Peyer's patch (tissue), 4 donors: ENCODE results near the gene CFAP58.

Experiments used
- POLR2A ChIP-seq, 2 donors: fragments of 450-650 bp; IDR thresholded peaks; one replicate each; pipeline ENCODE4 v1.5.1; 2017; ENCODE audit warnings: antibody characterized with exemption in 2 of 2, mild to moderate bottlenecking in 2 of 2, moderate library complexity in 2 of 2
- TF ChIP-seq, protein P1 (sequence below), 6 experiments: fragments of 450-650 bp in 4 of 6; fragments of 200-600 bp in 2 of 6; sonication (generic) in 1 of 6; IDR thresholded peaks; one replicate each; pipeline ENCODE4 v1.5.1; 2017 to 2019; ENCODE audit warnings: antibody characterized with exemption in 6 of 6, mild to moderate bottlenecking in 3 of 6, moderate library complexity in 1 of 6

GRCh38 chr10:104427989-104428388 lies 74.4 kb downstream of the CFAP58 start:
- no peak for TF ChIP-seq POLR2A (IDR thresholded peaks at IDR 0.05)
- TF ChIP-seq, protein P1, sequence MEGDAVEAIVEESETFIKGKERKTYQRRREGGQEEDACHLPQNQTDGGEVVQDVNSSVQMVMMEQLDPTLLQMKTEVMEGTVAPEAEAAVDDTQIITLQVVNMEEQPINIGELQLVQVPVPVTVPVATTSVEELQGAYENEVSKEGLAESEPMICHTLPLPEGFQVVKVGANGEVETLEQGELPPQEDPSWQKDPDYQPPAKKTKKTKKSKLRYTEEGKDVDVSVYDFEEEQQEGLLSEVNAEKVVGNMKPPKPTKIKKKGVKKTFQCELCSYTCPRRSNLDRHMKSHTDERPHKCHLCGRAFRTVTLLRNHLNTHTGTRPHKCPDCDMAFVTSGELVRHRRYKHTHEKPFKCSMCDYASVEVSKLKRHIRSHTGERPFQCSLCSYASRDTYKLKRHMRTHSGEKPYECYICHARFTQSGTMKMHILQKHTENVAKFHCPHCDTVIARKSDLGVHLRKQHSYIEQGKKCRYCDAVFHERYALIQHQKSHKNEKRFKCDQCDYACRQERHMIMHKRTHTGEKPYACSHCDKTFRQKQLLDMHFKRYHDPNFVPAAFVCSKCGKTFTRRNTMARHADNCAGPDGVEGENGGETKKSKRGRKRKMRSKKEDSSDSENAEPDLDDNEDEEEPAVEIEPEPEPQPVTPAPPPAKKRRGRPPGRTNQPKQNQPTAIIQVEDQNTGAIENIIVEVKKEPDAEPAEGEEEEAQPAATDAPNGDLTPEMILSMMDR (IDR thresholded peaks at IDR 0.05), result no peak
